K562 (cell line): ENCODE data around the gene PPP1R12B.
"Not testable (repeated sequence)": the region's sequence is repeated elsewhere in the genome, so short reads cannot be mapped to it uniquely, and the experiment has no call there.

Experiments used
- EZH2 ChIP-seq: IDR thresholded peaks from 2 replicates; pipeline ENCODE4 v1.6.1; 2012; ENCODE audit warnings: low read depth, mild to moderate bottlenecking, inconsistent platforms, low read length, borderline replicate concordance
- POLR2AphosphoS5 ChIP-seq: IDR thresholded peaks from 2 replicates; pipeline ENCODE4 v1.6.1; 2011; ENCODE audit warnings: mild to moderate bottlenecking, low read depth, low read length, moderate library complexity; ENCODE audit not compliant: control insufficient read depth, insufficient read depth
- USF1 ChIP-seq: sonication (generic); formaldehyde crosslinking; IDR thresholded peaks from 2 replicates; pipeline ENCODE4 v1.9.0; 2022; ENCODE audit warnings: mild to moderate bottlenecking, missing genetic modification reagents
- ZNF699 ChIP-seq: fragments of 250-450 bp; sonication (Bioruptor Pico); IDR thresholded peaks from 2 replicates; pipeline ENCODE4 v1.8.0; 2021; ENCODE audit warnings: mild to moderate bottlenecking, moderate library complexity; ENCODE audit not compliant: insufficient replicate concordance
- TF ChIP-seq, protein P1 (sequence below), 3 experiments: IDR thresholded peaks in 2 of 3; conservative IDR thresholded peaks in 1 of 3; 2 replicates each; pipeline ENCODE4 v1.5.1; 2011 to 2012; ENCODE audit warnings: low read length in 3 of 3, mild to moderate bottlenecking in 3 of 3, control low read depth in 2 of 3, improper control_type of control experiment in 1 of 3, inconsistent platforms in 1 of 3, low read depth in 1 of 3, mixed read lengths in 1 of 3, moderate library complexity in 1 of 3; ENCODE audit not compliant: insufficient read depth in 2 of 3

DNA sequence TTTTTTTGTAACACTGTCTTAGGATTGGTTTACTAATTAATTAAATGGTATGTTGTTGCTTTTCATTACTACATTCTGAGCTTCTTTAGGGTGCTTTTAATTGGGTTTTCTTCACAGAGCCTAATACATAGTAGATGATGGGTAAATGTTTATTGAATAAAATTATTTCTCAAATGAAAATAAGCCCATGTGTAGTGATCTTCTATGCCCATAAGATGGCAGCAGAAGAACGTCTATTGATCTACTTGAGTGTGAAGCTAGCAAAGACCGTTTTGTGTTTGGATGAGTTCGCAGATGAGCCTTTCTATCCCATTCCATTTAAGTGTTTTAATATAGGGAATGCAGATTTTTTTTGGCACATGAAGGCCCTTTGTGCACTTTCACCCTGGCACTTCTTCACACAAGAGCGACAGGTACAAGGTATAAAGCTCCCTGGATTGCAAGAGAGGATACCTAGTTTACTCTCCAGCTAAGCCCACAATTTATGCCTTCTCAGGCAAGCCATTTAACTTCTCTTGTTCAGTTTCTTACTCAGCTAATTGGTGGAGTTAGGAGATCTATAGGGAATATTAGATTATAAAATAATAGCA is 115.7 kb downstream of the PPP1R12B start:
- not testable (repeated sequence) for TF ChIP-seq EZH2, ZNF699, POLR2AphosphoS5, USF1
- TF ChIP-seq, protein P1, sequence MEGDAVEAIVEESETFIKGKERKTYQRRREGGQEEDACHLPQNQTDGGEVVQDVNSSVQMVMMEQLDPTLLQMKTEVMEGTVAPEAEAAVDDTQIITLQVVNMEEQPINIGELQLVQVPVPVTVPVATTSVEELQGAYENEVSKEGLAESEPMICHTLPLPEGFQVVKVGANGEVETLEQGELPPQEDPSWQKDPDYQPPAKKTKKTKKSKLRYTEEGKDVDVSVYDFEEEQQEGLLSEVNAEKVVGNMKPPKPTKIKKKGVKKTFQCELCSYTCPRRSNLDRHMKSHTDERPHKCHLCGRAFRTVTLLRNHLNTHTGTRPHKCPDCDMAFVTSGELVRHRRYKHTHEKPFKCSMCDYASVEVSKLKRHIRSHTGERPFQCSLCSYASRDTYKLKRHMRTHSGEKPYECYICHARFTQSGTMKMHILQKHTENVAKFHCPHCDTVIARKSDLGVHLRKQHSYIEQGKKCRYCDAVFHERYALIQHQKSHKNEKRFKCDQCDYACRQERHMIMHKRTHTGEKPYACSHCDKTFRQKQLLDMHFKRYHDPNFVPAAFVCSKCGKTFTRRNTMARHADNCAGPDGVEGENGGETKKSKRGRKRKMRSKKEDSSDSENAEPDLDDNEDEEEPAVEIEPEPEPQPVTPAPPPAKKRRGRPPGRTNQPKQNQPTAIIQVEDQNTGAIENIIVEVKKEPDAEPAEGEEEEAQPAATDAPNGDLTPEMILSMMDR (IDR thresholded peaks at IDR 0.05 in 2 of 3, conservative IDR thresholded peaks at IDR 0.05 in 1 of 3; ENCODE audit: insufficient read depth in 2 of 3, low read depth in 1 of 3, low read length in 3 of 3): peak; percentile 41 to 65 (median 48); a peak in 4 of 6 replicates
